SK-N-MC (cell line): ENCODE measurements around the gene HDGFL1.

Experiments
- EZH2 ChIP-seq: fragments of 200-600 bp; sonication (generic); IDR thresholded peaks from one replicate; pipeline ENCODE4 v1.6.1; 2017; ENCODE audit warnings: antibody characterized with exemption
- FOXP2 ChIP-seq: optimal IDR thresholded peaks from 2 replicates; pipeline ENCODE3; 2011; ENCODE audit warnings: mild to moderate bottlenecking, moderate library complexity; ENCODE audit not compliant: insufficient read depth; ENCODE audit errors: extremely low read length, control extremely low read depth
- POLR2AphosphoS5 ChIP-seq: IDR thresholded peaks from 2 replicates; pipeline ENCODE4 v1.6.1; 2012; ENCODE audit warnings: mild to moderate bottlenecking, low read depth, low read length, borderline replicate concordance

- TF ChIP-seq EZH2 (no peak), POLR2AphosphoS5 (no peak), FOXP2 (no peak)
Measured at GRCh38 chr6:22568854-22569253, 512 bp upstream of the HDGFL1 start.
